Endothelial cell (in vitro differentiated cells): Measurements from ENCODE around the gene IRGC. TPM values are rescaled to one million over a fixed set of nuclear protein-coding genes. Genes with fewer than 3 reads are reported as not detected.

ENCODE experiments used
- DNase-seq: peaks from one replicate; pipeline ENCODE4 v3.0.0; 2021; ENCODE audit warnings: low spot score
- H3K27ac Mint-ChIP-seq: one replicate; pipeline ENCODE4 v1.8.0; 2021; ENCODE audit warnings: mixed read lengths, inconsistent platforms; ENCODE audit not compliant: unreplicated experiment
- H3K27me3 Mint-ChIP-seq: one replicate; pipeline ENCODE4 v1.8.0; 2021; ENCODE audit warnings: mild to moderate bottlenecking, moderate library complexity, mixed read lengths, inconsistent platforms; ENCODE audit not compliant: unreplicated experiment
- H3K36me3 Mint-ChIP-seq: one replicate; pipeline ENCODE4 v1.8.0; 2021; ENCODE audit warnings: mild to moderate bottlenecking, low read depth, mixed read lengths, inconsistent platforms; ENCODE audit not compliant: unreplicated experiment
- H3K4me1 Mint-ChIP-seq: one replicate; pipeline ENCODE4 v1.8.0; 2021; ENCODE audit warnings: mild to moderate bottlenecking, mixed read lengths, inconsistent platforms; ENCODE audit not compliant: unreplicated experiment
- H3K4me3 Mint-ChIP-seq: one replicate; pipeline ENCODE4 v1.8.0; 2021; ENCODE audit warnings: mild to moderate bottlenecking, mixed read lengths, inconsistent platforms; ENCODE audit not compliant: unreplicated experiment
- H3K9me3 Mint-ChIP-seq: one replicate; pipeline ENCODE4 v1.8.0; 2021; ENCODE audit warnings: mixed read lengths, inconsistent platforms; ENCODE audit not compliant: unreplicated experiment
- CTCF ChIP-seq: fragments of 200-600 bp; sonication (generic); IDR thresholded peaks from one replicate; pipeline ENCODE4 v1.5.0; 2021; ENCODE audit warnings: antibody characterized with exemption; ENCODE audit not compliant: unreplicated experiment
- total RNA-seq: library from RNA; stranded (reverse); fragmentation: NEBNext Ultra II Directional; extraction: Animal tissue kit (Norgen Biotek cat#: 25700); gene quantifications from one replicate; pipeline ENCODE4 v1.2.1, GENCODE V29; 2021; ENCODE audit not compliant: unreplicated experiment

The IRGC gene
- total RNA-seq, 1 donor from 2014 or later, result not detected

GRCh38 chr19:43765109-43765876 lies 49.4 kb downstream of the IRGC start:
- H3K4me1 Mint-ChIP-seq, result no peaks in the 10 kb centered on the region

GRCh38 chr19:43766755-43767043 lies 50.8 kb downstream of the IRGC start:
- no peak for TF ChIP-seq CTCF
- Mint-ChIP-seq H3K4me1 (no peaks in the 10 kb centered on the region), H3K36me3 (no peaks in the 10 kb centered on the region), H3K27ac (no peak overlapping the region), H3K9me3 (no peaks in the 10 kb centered on the region), H3K4me3 (no peak overlapping the region), H3K27me3 (peaks cover 18% of the 10 kb centered on the region)
- DNase-seq, result no peak

More at GRCh38 chr19:43765109-43765876, 49.4 kb downstream of the IRGC start:
- no peaks in the 10 kb centered on the region for H3K9me3 Mint-ChIP-seq
- TF ChIP-seq CTCF, result no peak
- H3K36me3 Mint-ChIP-seq, result no peaks in the 10 kb centered on the region
- DNase-seq, result no peak
- peaks cover 10% of the 10 kb centered on the region for H3K27me3 Mint-ChIP-seq
- H3K4me3 Mint-ChIP-seq, result no peak overlapping the region
- H3K27ac Mint-ChIP-seq, result no peak overlapping the region

GRCh38 chr19:43767316-43767715 lies 51.4 kb downstream of the IRGC start:
- peaks cover 16% of the 10 kb centered on the region for H3K27me3 Mint-ChIP-seq
- H3K9me3 Mint-ChIP-seq, result no peaks in the 10 kb centered on the region
- no peaks in the 10 kb centered on the region for H3K4me1 Mint-ChIP-seq
- H3K4me3 Mint-ChIP-seq, result no peak overlapping the region
- H3K36me3 Mint-ChIP-seq, result no peaks in the 10 kb centered on the region
- H3K27ac Mint-ChIP-seq, result no peak overlapping the region
- DNase-seq, result no peak
- no peak for TF ChIP-seq CTCF

- H3K36me3 Mint-ChIP-seq, result peaks cover 2% of the 10 kb centered on the region
- H3K27me3 Mint-ChIP-seq, result peaks cover 21% of the 10 kb centered on the region
- no peaks in the 10 kb centered on the region for H3K9me3 Mint-ChIP-seq
- H3K4me3 Mint-ChIP-seq, result no peak overlapping the region
- DNase-seq, result no peak
- H3K4me1 Mint-ChIP-seq, result no peaks in the 10 kb centered on the region
- no peak overlapping the region for H3K27ac Mint-ChIP-seq
- TF ChIP-seq CTCF, result no peak
Measured at GRCh38 chr19:43767818-43768217, 51.9 kb downstream of the IRGC start.

GRCh38 chr19:43768273-43769050 lies 52.6 kb downstream of the IRGC start:
- H3K36me3 Mint-ChIP-seq, result peaks cover 5% of the 10 kb centered on the region
- peaks cover 27% of the 10 kb centered on the region for H3K27me3 Mint-ChIP-seq
- peak overlapping the region; percentile 50 for H3K4me3 Mint-ChIP-seq
- TF ChIP-seq CTCF, result no peak
- no peak for DNase-seq
- H3K9me3 Mint-ChIP-seq, result no peaks in the 10 kb centered on the region
- no peaks in the 10 kb centered on the region for H3K4me1 Mint-ChIP-seq
- no peak overlapping the region for H3K27ac Mint-ChIP-seq
